SK-N-SH (cell line): Measurements from ENCODE around the gene DSTN. TPM values are rescaled to one million over a fixed set of nuclear protein-coding genes. Genes with fewer than 3 reads are reported as not detected.

Experiments used
- CTCF ChIA-PET: fragments of 300-600, 350-600 bp; formaldehyde crosslinking; extraction: SDS; loops from one replicate; lab custom pipeline; 2021; lab: Yijun Ruan, JAX
- POLR2A ChIA-PET: fragments of 350-600 bp; sonication (Branson Sonifier 250); formaldehyde crosslinking; extraction: SDS; loops from one replicate; lab custom pipeline; 2020; ENCODE audit warnings: antibody characterized with exemption, inconsistent platforms; lab: Yijun Ruan, JAX
- DNase-seq: peaks from one replicate; pipeline ENCODE4 v3.0.0; 2012
- H2AFZ ChIP-seq: fragments of 200-600 bp; sonication (generic); 2 replicates; pipeline ENCODE4 v1.8.1; 2016; ENCODE audit warnings: antibody characterized with exemption, mild to moderate bottlenecking, low read depth
- H3F3A ChIP-seq: fragments of 200-600 bp; sonication (generic); replicated peaks from 2 replicates; pipeline ENCODE3; 2016; ENCODE audit warnings: antibody characterized with exemption, mild to moderate bottlenecking; ENCODE audit not compliant: insufficient read depth
- H3K27ac ChIP-seq, 2 experiments: fragments of 200-500 bp in 1 of 2; fragments of 200-600 bp in 1 of 2; sonication (Bioruptor generic) in 1 of 2; sonication (generic), shearing (Covaris generic) in 1 of 2; 2 replicates each; pipeline versions ENCODE4 v1.5.1 to v1.6.1; 2014 to 2016; ENCODE audit warnings: low read depth in 2 of 2, inconsistent platforms in 1 of 2, low read length in 1 of 2, mild to moderate bottlenecking in 1 of 2, mixed read lengths in 1 of 2
- H3K27me3 ChIP-seq: fragments of 200-600 bp; sonication (generic), shearing (Covaris generic); 2 replicates; pipeline ENCODE4 v1.6.1; 2016; ENCODE audit warnings: mixed run types; ENCODE audit not compliant: insufficient read depth
- H3K36me3 ChIP-seq, 2 experiments: fragments of 200-500 bp in 1 of 2; fragments of 200-600 bp in 1 of 2; sonication (Bioruptor generic) in 1 of 2; sonication (generic) in 1 of 2; replicated peaks in 1 of 2; 2 replicates each; pipeline versions ENCODE3 to v1.5.1; 2014 to 2016; ENCODE audit warnings: low read length in 1 of 2, mild to moderate bottlenecking in 1 of 2; ENCODE audit not compliant: insufficient read depth in 2 of 2, control insufficient read depth in 1 of 2
- H3K4me1 ChIP-seq, 2 experiments: fragments of 200-500 bp in 1 of 2; fragments of 200-600 bp in 1 of 2; sonication (Bioruptor generic) in 1 of 2; sonication (generic), shearing (Covaris generic) in 1 of 2; 2 replicates each; pipeline versions ENCODE4 v1.5.1 to v1.6.1; 2014 to 2016; ENCODE audit warnings: low read depth in 1 of 2, low read length in 1 of 2, mixed run types in 1 of 2; ENCODE audit not compliant: insufficient read depth in 2 of 2, control insufficient read depth in 1 of 2
- H3K4me2 ChIP-seq: fragments of 200-600 bp; sonication (generic), shearing (Covaris generic); 2 replicates; pipeline ENCODE4 v1.6.1; 2017; ENCODE audit warnings: mixed run types
- H3K4me3 ChIP-seq, 2 experiments: fragments of 200-500 bp in 1 of 2; fragments of 200-600 bp in 1 of 2; sonication (Bioruptor generic) in 1 of 2; sonication (generic), shearing (Covaris generic) in 1 of 2; 2 replicates each; pipeline versions ENCODE4 v1.5.1 to v1.8.1; 2014 to 2016; ENCODE audit warnings: low read depth in 2 of 2, inconsistent platforms in 1 of 2, low read length in 1 of 2, mild to moderate bottlenecking in 1 of 2, mixed read lengths in 1 of 2, moderate library complexity in 1 of 2
- H3K79me2 ChIP-seq: fragments of 200-600 bp; sonication (generic); 2 replicates; pipeline ENCODE4 v1.8.1; 2017; ENCODE audit warnings: mild to moderate bottlenecking; ENCODE audit not compliant: insufficient read depth
- H3K9ac ChIP-seq: fragments of 200-600 bp; sonication (generic); 2 replicates; pipeline ENCODE4 v1.6.1; 2017; ENCODE audit warnings: mixed run types
- H3K9me2 ChIP-seq: fragments of 200-600 bp; sonication (generic); 2 replicates; pipeline ENCODE4 v1.6.1; 2017; ENCODE audit warnings: mixed run types
- H3K9me3 ChIP-seq: fragments of 200-600 bp; sonication (generic); 2 replicates; pipeline ENCODE4 v1.6.1; 2017; ENCODE audit warnings: mixed run types, mild to moderate bottlenecking, moderate library complexity
- H4K20me1 ChIP-seq: fragments of 200-600 bp; sonication (generic); 2 replicates; pipeline ENCODE4 v1.6.1; 2017; ENCODE audit warnings: mild to moderate bottlenecking, mixed run types; ENCODE audit not compliant: insufficient read depth
- CTCF ChIP-seq: fragments of 200-600 bp; sonication (generic); IDR thresholded peaks from 2 replicates; pipeline ENCODE4 v1.6.1; 2017; ENCODE audit warnings: antibody characterized with exemption, mild to moderate bottlenecking, moderate library complexity
- EZH2phosphoT487 ChIP-seq: fragments of 200-600 bp; sonication (generic); IDR thresholded peaks from 2 replicates; pipeline ENCODE4 v1.6.1; 2017; ENCODE audit warnings: low read depth, mixed run types, mild to moderate bottlenecking, antibody characterized with exemption, moderate library complexity, borderline replicate concordance
- FOSL2 ChIP-seq: IDR thresholded peaks from 2 replicates; pipeline ENCODE4 v1.4.0; 2012; ENCODE audit warnings: low read depth, mild to moderate bottlenecking, moderate library complexity, borderline replicate concordance
- FOXJ3 ChIP-seq: sonication (generic); formaldehyde crosslinking; IDR thresholded peaks from 2 replicates; pipeline ENCODE4 v1.5.1; 2020; ENCODE audit warnings: mild to moderate bottlenecking, missing genetic modification reagents
- GABPA ChIP-seq: IDR thresholded peaks from 2 replicates; pipeline ENCODE4 v1.4.0; 2012; ENCODE audit warnings: low read depth, mild to moderate bottlenecking
- MXI1 ChIP-seq: IDR thresholded peaks from 2 replicates; pipeline ENCODE4 v1.6.1; 2012; ENCODE audit warnings: mild to moderate bottlenecking, low read depth, low read length, improper control_type of control experiment
- NRF1 ChIP-seq: IDR thresholded peaks from 2 replicates; pipeline ENCODE4 v1.6.1; 2012; ENCODE audit warnings: low read depth, mild to moderate bottlenecking, low read length
- RCOR1 ChIP-seq: fragments of 150-350 bp; IDR thresholded peaks from 2 replicates; pipeline ENCODE4 v1.6.1; 2017; ENCODE audit warnings: antibody characterized with exemption, low read length
- SIN3A ChIP-seq: IDR thresholded peaks from 2 replicates; pipeline ENCODE4 v1.6.1; 2012; ENCODE audit warnings: low read depth, mild to moderate bottlenecking, low read length, moderate library complexity, borderline replicate concordance
- SMC3 ChIP-seq: IDR thresholded peaks from 2 replicates; pipeline ENCODE4 v1.6.1; 2012; ENCODE audit warnings: low read depth, low read length, improper control_type of control experiment
- TEAD4 ChIP-seq: IDR thresholded peaks from 2 replicates; pipeline ENCODE4 v1.4.0; 2012; ENCODE audit warnings: mild to moderate bottlenecking, borderline replicate concordance; ENCODE audit not compliant: insufficient read depth
- USF2 ChIP-seq: fragments of 150-350 bp; IDR thresholded peaks from 2 replicates; pipeline ENCODE4 v1.6.1; 2017; ENCODE audit warnings: antibody characterized with exemption, low read length, low read depth, borderline replicate concordance
- YY1 ChIP-seq: IDR thresholded peaks from 2 replicates; pipeline ENCODE4 v1.4.0; 2012; ENCODE audit warnings: low read depth, mild to moderate bottlenecking
- ZBTB33 ChIP-seq: IDR thresholded peaks from 2 replicates; pipeline ENCODE4 v1.4.0; 2012; ENCODE audit warnings: low read depth, borderline replicate concordance
- WGBS: methylation state at CpG from one replicate; pipeline ENCODE4 v1.1.6; 2017; ENCODE audit warnings: low lambda C conversion rate; 5-methylcytosine and 5-hydroxymethylcytosine counted together
- polyA plus RNA-seq, 3 experiments: library from polyadenylated mRNA; depleted of rRNA; stranded (reverse); fragments of >200 nt; gene quantifications; 2 replicates each; pipeline ENCODE4 v1.2.3, GENCODE V29; 2012

The DSTN gene
- polyA plus RNA-seq, 1 of the 3 experiments (the other 2 are of a cell fraction): 167 TPM

GRCh38 chr20:17520583-17520982, 49.3 kb upstream of the DSTN start:
- Histone ChIP-seq H3K4me3 (no peak overlapping the region), H3K4me1 (peaks cover 0 to 3% of the 10 kb centered on the region in 2 experiments; a peak in 1 of 4 replicates), H3K27me3 (no peaks in the 10 kb centered on the region), H3K79me2 (no peaks in the 10 kb centered on the region), H3K4me2 (no peak overlapping the region), H3K36me3 (no peaks in the 10 kb centered on the region), H2AFZ (no peak overlapping the region), H3K27ac (no peak overlapping the region), H3K9me2 (no peaks in the 10 kb centered on the region), H3K9ac (no peak overlapping the region), H4K20me1 (no peaks in the 10 kb centered on the region), H3F3A (no peaks in the 10 kb centered on the region), H3K9me3 (no peaks in the 10 kb centered on the region)
- CTCF ChIA-PET: interaction anchor here (3.2 kb wide), 1 partner anchor 15 kb away, joined by 13 read pairs; no protein-coding TSS in a partner anchor
- DNase-seq: no peak
- 55% methylated on average over 3 of the region's 3 CpGs for WGBS
- POLR2A ChIA-PET: no interaction called here
- TF ChIP-seq YY1 (no peak), NRF1 (no peak), RCOR1 (no peak), FOSL2 (no peak), CTCF (no peak), EZH2phosphoT487 (no peak), ZBTB33 (no peak), USF2 (no peak), SIN3A (no peak), TEAD4 (no peak), SMC3 (no peak), MXI1 (no peak), GABPA (no peak), FOXJ3 (CRISPR knock-in tag) (no peak)
